ENCODE measurements around the gene SVOP. TPM values are rescaled to one million over a fixed set of nuclear protein-coding genes. Genes with fewer than 3 reads are reported as not detected.

Gene SVOP
- total RNA-seq, 1 experiment from 2014 or later, result 0.47 TPM

GRCh38 chr12:108860443-108860842 lies 160.4 kb downstream of the SVOP start:
- ATAC-seq (no peak), DNase-seq (ENCODE audit: low read depth, low spot score) (no peak)
- BruUV-seq (replicated peaks), result no TSS peak
- no peak overlapping the region for H3K4me2 ChIP-seq (ENCODE audit: low read length)
- TF ChIP-seq EZH2phosphoT487 (IDR thresholded peaks at IDR 0.05; ENCODE audit: borderline replicate concordance) (no peak), CEBPB (IDR thresholded peaks at IDR 0.05; ENCODE audit: low read depth) (no peak), RAD21 (IDR thresholded peaks at IDR 0.05; ENCODE audit: low read depth) (no peak), FOSL1 (IDR thresholded peaks at IDR 0.05; ENCODE audit: low read depth) (no peak), YY1 (IDR thresholded peaks at IDR 0.05; ENCODE audit: extremely low read depth, insufficient replicate concordance, low read depth, low read length) (no peak), MAX (IDR thresholded peaks at IDR 0.05) (no peak), SP1 (IDR thresholded peaks at IDR 0.05; ENCODE audit: low read depth) (no peak), ZBTB33 (IDR thresholded peaks at IDR 0.05; ENCODE audit: extremely low read depth, insufficient replicate concordance, low read length) (no peak), ZNF274 (IDR thresholded peaks at IDR 0.05; ENCODE audit: low read depth, low read length) (no peak), EGR1 (IDR thresholded peaks at IDR 0.05; ENCODE audit: low read depth) (no peak), ELF1 (IDR thresholded peaks at IDR 0.05; ENCODE audit: borderline replicate concordance, low read depth) (no peak), TCF7L2 (IDR thresholded peaks at IDR 0.05; ENCODE audit: borderline replicate concordance, extremely low read depth, insufficient read depth, insufficient read length) (no peak), ATF3 (IDR thresholded peaks at IDR 0.05) (no peak)
- intact Hi-C loops (cut with micrococcal nuclease), result no loop called here
- no peak overlapping the region for H3K9ac ChIP-seq (ENCODE audit: low read length)
- no peak overlapping the region for H2AFZ ChIP-seq (ENCODE audit: low read depth, low read length, poor library complexity, severe bottlenecking)
- H3K27me3 ChIP-seq (ENCODE audit: insufficient read depth, low read length), result no peaks in the 10 kb centered on the region
- H3K36me3 ChIP-seq (ENCODE audit: control insufficient read depth in 1 of 2, insufficient read depth in 2 of 2, low read length in 2 of 2), result peaks cover 0 to 2% of the 10 kb centered on the region in 2 experiments; a peak in 1 of 4 replicates
- H3K4me3 ChIP-seq (replicated peaks in 1 of 2; ENCODE audit: low read depth in 1 of 2, low read length in 2 of 2), result no peak overlapping the region
- H3K79me2 ChIP-seq (ENCODE audit: insufficient read depth, low read length), result peaks cover 17% of the 10 kb centered on the region
- H4K20me1 ChIP-seq (ENCODE audit: insufficient read depth), result no peaks in the 10 kb centered on the region
- CTCF ChIA-PET, result no interaction called here
- RAD21 ChIA-PET (ENCODE audit: low non-redundant PET in 1 of 2, low total read pairs in 2 of 2, uncharacterized antibody in 2 of 2, unreplicated experiment in 2 of 2), result no interaction called here
- POLR2A ChIA-PET, result no interaction called here
- no peak overlapping the region for H3K27ac ChIP-seq (ENCODE audit: low read depth, low read length)
- no peaks in the 10 kb centered on the region for H3K9me2 ChIP-seq (ENCODE audit: insufficient read depth)
- no peaks in the 10 kb centered on the region for H3K9me3 ChIP-seq (ENCODE audit: control insufficient read depth in 1 of 2, insufficient read depth in 1 of 2, low read depth in 1 of 2, low read length in 2 of 2)
- H3K4me1 ChIP-seq (ENCODE audit: control insufficient read depth in 1 of 2, insufficient read depth in 2 of 2, low read length in 2 of 2), result peaks cover 13 to 40% of the 10 kb centered on the region in 2 experiments

Measured in HCT116 (cell line).